Testis (tissue), 3 donors: ENCODE data around the gene NUCB1. TPM values are rescaled to one million over a fixed set of nuclear protein-coding genes. Genes with fewer than 3 reads are reported as not detected.

Source experiments
- DNase-seq: peaks from one replicate; pipeline ENCODE4 v3.0.0-alpha.2; 2019
- H3K27ac ChIP-seq, 2 donors: fragments of 200-600 bp; sonication (generic); one replicate each; pipeline ENCODE4 v1.5.1; 2019
- H3K27me3 ChIP-seq: fragments of 200-600 bp; sonication (generic); one replicate; pipeline ENCODE4 v1.5.1; 2019
- H3K36me3 ChIP-seq: fragments of 200-600 bp; sonication (generic); one replicate; pipeline ENCODE4 v1.5.1; 2017; ENCODE audit warnings: low read depth; ENCODE audit errors: missing control alignments
- H3K4me1 ChIP-seq: fragments of 200-600 bp; sonication (generic); one replicate; pipeline ENCODE4 v1.5.1; 2019
- H3K4me3 ChIP-seq, 2 donors: fragments of 200-600 bp; sonication (generic); one replicate each; pipeline ENCODE4 v1.5.1; 2017 to 2019
- H3K9me3 ChIP-seq: fragments of 200-600 bp; sonication (generic); one replicate; pipeline ENCODE4 v1.5.1; 2017
- POLR2A ChIP-seq: fragments of 450-650 bp; IDR thresholded peaks from one replicate; pipeline ENCODE4 v1.6.1; 2017; ENCODE audit warnings: antibody characterized with exemption, mild to moderate bottlenecking, moderate library complexity
- WGBS, 2 donors: methylation state at CpG; one replicate each; pipeline ENCODE4 v1.1.5; 2018; 5-methylcytosine and 5-hydroxymethylcytosine counted together
- intact Hi-C: fragments of 100-400 bp; cut with DNase I; formaldehyde crosslinking; loops from one replicate; pipeline ENCODE4 v1.15.1; 2023; ENCODE audit warnings: low total_unique reads
- polyA plus RNA-seq: library from polyadenylated mRNA; stranded (reverse); fragments of 350-450 nt; fragmentation: Illumina TruSeq; extraction: RNeasy Lipid Tissue Mini Kit (QIAGEN cat#74804); gene quantifications from one replicate; pipeline ENCODE4 v1.2.3, GENCODE V29; 2014; ENCODE audit warnings: low read depth, low replicate concordance; ENCODE audit not compliant: insufficient read depth
- total RNA-seq, 2 donors: library from RNA; depleted of rRNA; stranded (reverse); fragments of >200 nt; gene quantifications; one replicate each; pipeline ENCODE4 v1.2.3, GENCODE V29; 2016
- TF ChIP-seq, protein P1 (sequence below), 3 experiments: fragments of 450-650 bp in 2 of 3; fragments of 200-600 bp in 1 of 3; sonication (generic) in 1 of 3; IDR thresholded peaks; one replicate each; pipeline ENCODE4 v1.5.1; 2016 to 2019; ENCODE audit warnings: antibody characterized with exemption in 3 of 3, mild to moderate bottlenecking in 2 of 3, moderate library complexity in 1 of 3

NUCB1 gene
- total and polyA plus RNA-seq, 3 donors from 2014 or later = 136 to 208 (median 139) TPM

GRCh38 chr19:48935864-48936263, 35.8 kb downstream of the NUCB1 start:
- Histone ChIP-seq H3K27ac (no peak overlapping the region), H3K36me3 (no peaks in the 10 kb centered on the region), H3K27me3 (no peaks in the 10 kb centered on the region), H3K9me3 (no peaks in the 10 kb centered on the region), H3K4me1 (peaks cover 5% of the 10 kb centered on the region), H3K4me3 (peak overlapping the region in 1 of 2 donors; percentile 39)
- intact Hi-C loops = no loop called here
- no peak for TF ChIP-seq POLR2A
- TF ChIP-seq, protein P1, sequence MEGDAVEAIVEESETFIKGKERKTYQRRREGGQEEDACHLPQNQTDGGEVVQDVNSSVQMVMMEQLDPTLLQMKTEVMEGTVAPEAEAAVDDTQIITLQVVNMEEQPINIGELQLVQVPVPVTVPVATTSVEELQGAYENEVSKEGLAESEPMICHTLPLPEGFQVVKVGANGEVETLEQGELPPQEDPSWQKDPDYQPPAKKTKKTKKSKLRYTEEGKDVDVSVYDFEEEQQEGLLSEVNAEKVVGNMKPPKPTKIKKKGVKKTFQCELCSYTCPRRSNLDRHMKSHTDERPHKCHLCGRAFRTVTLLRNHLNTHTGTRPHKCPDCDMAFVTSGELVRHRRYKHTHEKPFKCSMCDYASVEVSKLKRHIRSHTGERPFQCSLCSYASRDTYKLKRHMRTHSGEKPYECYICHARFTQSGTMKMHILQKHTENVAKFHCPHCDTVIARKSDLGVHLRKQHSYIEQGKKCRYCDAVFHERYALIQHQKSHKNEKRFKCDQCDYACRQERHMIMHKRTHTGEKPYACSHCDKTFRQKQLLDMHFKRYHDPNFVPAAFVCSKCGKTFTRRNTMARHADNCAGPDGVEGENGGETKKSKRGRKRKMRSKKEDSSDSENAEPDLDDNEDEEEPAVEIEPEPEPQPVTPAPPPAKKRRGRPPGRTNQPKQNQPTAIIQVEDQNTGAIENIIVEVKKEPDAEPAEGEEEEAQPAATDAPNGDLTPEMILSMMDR (IDR thresholded peaks at IDR 0.05) = no peak
- no peak for DNase-seq
- WGBS, 2 donors = 80 to 87% methylated on average over 24 to 25 of the region's 25 CpGs

DNA sequence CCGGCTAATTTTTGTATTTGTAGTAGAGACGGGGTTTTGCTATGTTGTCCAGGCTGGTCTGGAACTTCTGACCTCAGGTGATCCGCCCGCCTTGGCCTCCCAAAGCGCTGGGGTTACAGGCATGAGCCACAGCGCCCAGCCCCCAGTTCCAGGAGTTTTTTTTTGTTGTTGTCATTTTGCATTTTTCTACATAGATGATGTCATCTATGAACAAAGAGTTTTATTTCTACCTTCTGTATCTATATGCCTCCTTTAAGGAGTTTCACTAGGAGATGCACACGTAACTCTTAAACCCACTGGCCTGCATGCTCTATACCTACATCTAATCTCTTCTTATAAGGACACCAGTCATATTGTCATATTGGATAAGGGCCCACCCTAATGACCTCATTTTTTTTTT, 38.1 kb downstream of the NUCB1 start:
- Histone ChIP-seq H3K27me3 (no peaks in the 10 kb centered on the region), H3K9me3 (no peaks in the 10 kb centered on the region), H3K4me1 (peaks cover 5% of the 10 kb centered on the region), H3K36me3 (no peaks in the 10 kb centered on the region), H3K27ac (no peak overlapping the region), H3K4me3 (no peak overlapping the region)
- DNase-seq = no peak
- TF ChIP-seq, protein P1 (IDR thresholded peaks at IDR 0.05) = no peak
- TF ChIP-seq POLR2A = no peak
- intact Hi-C loops = no loop called here
- 93 to 94% methylated on average over 7 of the region's 7 CpGs for WGBS, 2 donors

- TF ChIP-seq, protein P1 (IDR thresholded peaks at IDR 0.05) = no peak
- no peak for TF ChIP-seq POLR2A
- no peaks in the 10 kb centered on the region for H3K4me1 ChIP-seq
- WGBS, 2 donors = 97 to 99% methylated on average over 4 to 5 of the region's 5 CpGs
- intact Hi-C loops = no loop called here
- no peak overlapping the region for H3K27ac ChIP-seq
- no peaks in the 10 kb centered on the region for H3K36me3 ChIP-seq
- no peaks in the 10 kb centered on the region for H3K9me3 ChIP-seq
- no peaks in the 10 kb centered on the region for H3K27me3 ChIP-seq
- no peak overlapping the region for H3K4me3 ChIP-seq
- DNase-seq = no peak
Observed at GRCh38 chr19:48940902-48941301, 40.8 kb downstream of the NUCB1 start.

- H3K9me3 ChIP-seq = no peaks in the 10 kb centered on the region
- no peaks in the 10 kb centered on the region for H3K4me1 ChIP-seq
- TF ChIP-seq POLR2A = no peak
- TF ChIP-seq, protein P1 (IDR thresholded peaks at IDR 0.05) = no peak
- H3K27ac ChIP-seq = no peak overlapping the region
- WGBS, 2 donors = 89 to 91% methylated on average over 6 of the region's 6 CpGs
- no peaks in the 10 kb centered on the region for H3K36me3 ChIP-seq
- intact Hi-C loops = no loop called here
- H3K4me3 ChIP-seq = no peak overlapping the region
- no peaks in the 10 kb centered on the region for H3K27me3 ChIP-seq
- DNase-seq = no peak
Observed at GRCh38 chr19:48943081-48943480, 43.0 kb downstream of the NUCB1 start.

DNA sequence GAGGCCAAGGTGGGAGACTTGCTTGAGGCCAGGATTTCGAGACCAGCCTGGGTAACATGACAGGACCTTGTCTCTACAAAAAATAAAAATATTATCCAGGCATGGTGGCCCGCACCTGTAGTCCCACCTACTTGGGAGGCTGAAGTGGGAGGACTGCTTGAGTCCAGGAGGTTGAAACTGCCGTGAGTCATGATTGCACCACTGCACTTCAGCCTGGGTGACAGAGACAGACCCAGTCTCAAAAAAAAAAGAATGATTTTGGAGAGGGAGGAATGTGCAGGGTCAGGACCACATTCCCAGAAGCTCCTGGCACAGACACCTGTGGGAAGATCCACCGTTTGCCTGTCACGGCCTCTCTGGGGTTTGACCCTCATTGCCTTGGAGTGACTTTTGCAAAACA, 45.3 kb downstream of the NUCB1 start:
- no peaks in the 10 kb centered on the region for H3K36me3 ChIP-seq
- TF ChIP-seq, protein P1 (IDR thresholded peaks at IDR 0.05) = no peak
- no peak for TF ChIP-seq POLR2A
- H3K27ac ChIP-seq = no peak overlapping the region
- H3K4me1 ChIP-seq = no peaks in the 10 kb centered on the region
- intact Hi-C loops = no loop called here
- H3K9me3 ChIP-seq = no peaks in the 10 kb centered on the region
- 79 to 84% methylated on average over 5 of the region's 5 CpGs for WGBS, 2 donors
- DNase-seq = no peak
- no peaks in the 10 kb centered on the region for H3K27me3 ChIP-seq
- no peak overlapping the region for H3K4me3 ChIP-seq
